IPS-15b (cell line): Measurements from ENCODE around the gene BRAF.
A peak's percentile ranks its signal among the peaks of the same experiment; 100 is the strongest.
"Not testable (repeated sequence)": the region's sequence is repeated elsewhere in the genome, so short reads cannot be mapped to it uniquely, and the experiment has no call there.

Experiments used
- H3K27me3 ChIP-seq: one replicate; pipeline ENCODE4 v1.6.1; 2013; ENCODE audit warnings: low read length; ENCODE audit not compliant: control insufficient read depth, insufficient read depth
- H3K36me3 ChIP-seq: one replicate; pipeline ENCODE4 v1.6.1; 2013; ENCODE audit warnings: low read length; ENCODE audit not compliant: control insufficient read depth, insufficient read depth
- H3K4me1 ChIP-seq: one replicate; pipeline ENCODE4 v1.6.1; 2013; ENCODE audit warnings: mild to moderate bottlenecking, low read length; ENCODE audit not compliant: control insufficient read depth, insufficient read depth
- H3K4me3 ChIP-seq: one replicate; pipeline ENCODE4 v1.5.1; 2013; ENCODE audit warnings: low read depth, low read length
- H3K9ac ChIP-seq: one replicate; pipeline ENCODE4 v1.6.1; 2013; ENCODE audit warnings: low read depth, mild to moderate bottlenecking, low read length
- H3K9me3 ChIP-seq: one replicate; pipeline ENCODE4 v1.6.1; 2013; ENCODE audit warnings: mild to moderate bottlenecking, low read length; ENCODE audit not compliant: control insufficient read depth, insufficient read depth

Gene BRAF

DNA sequence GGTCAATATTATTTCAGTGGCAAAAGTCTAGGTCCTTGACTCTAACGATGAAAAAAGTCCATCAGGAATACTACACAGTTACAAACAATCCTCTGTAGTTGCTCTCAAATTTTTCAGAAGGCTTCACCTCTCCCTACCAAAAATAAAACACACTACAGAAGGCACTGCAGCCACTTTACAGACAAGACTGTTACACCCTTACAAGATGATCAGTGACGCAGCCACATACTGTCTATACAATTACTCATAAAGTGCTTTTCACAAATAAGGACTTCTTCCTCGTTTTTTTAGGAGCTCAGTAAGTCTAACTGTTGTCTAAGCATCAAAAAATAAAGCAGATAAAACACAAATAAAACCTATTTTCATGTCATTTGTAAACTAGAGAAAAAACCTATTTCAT lies 201.2 kb downstream of the BRAF start:
- H3K27me3 ChIP-seq: no peaks in the 10 kb centered on the region
- H3K4me3 ChIP-seq: no peak overlapping the region
- H3K36me3 ChIP-seq: no peaks in the 10 kb centered on the region
- H3K9ac ChIP-seq: no peak overlapping the region
- no peaks in the 10 kb centered on the region for H3K4me1 ChIP-seq
- no peaks in the 10 kb centered on the region for H3K9me3 ChIP-seq

DNA sequence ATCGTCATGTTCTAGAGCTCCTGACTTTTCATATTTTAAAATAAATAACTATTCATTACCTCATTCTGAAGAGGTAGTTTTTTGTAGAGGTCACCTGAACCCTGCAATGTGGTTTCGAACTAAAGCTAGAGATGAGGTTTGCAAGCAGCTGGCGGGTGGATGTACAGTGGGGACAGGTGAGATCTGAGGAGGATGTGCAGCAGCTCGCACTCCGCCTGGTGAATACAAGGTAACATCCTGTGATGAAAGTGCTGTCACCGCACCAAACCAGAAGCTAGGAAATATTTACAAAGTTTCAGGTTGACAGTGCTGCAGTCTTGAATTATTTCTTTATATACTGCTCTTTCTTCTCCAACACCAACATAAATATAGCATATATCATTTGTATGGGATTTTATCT lies 201.7 kb downstream of the BRAF start:
- H3K9me3 ChIP-seq: no peaks in the 10 kb centered on the region
- no peaks in the 10 kb centered on the region for H3K4me1 ChIP-seq
- H3K9ac ChIP-seq: no peak overlapping the region
- no peak overlapping the region for H3K4me3 ChIP-seq
- H3K36me3 ChIP-seq: no peaks in the 10 kb centered on the region
- no peaks in the 10 kb centered on the region for H3K27me3 ChIP-seq

DNA sequence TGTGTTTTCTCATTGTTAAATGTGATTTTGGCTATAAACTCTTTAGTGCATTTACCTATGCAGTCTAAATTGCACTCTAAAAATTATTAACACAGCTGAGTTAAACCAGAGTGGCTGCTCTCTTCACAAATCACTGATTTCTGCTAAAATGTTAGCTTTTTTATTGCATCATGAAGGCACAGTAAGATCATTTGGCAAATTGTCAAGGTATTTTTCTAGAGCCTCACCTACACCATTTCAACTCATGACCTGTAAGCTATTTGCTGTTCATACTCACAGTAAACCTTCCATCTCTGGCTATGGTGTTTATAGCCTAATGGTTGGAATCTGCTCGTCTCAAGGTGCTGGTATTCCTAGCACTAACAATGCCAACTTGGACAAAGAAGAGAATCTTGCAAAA lies 202.5 kb downstream of the BRAF start:
- Histone ChIP-seq H3K36me3 (no peaks in the 10 kb centered on the region), H3K9ac (no peak overlapping the region), H3K27me3 (no peaks in the 10 kb centered on the region), H3K4me3 (no peak overlapping the region), H3K4me1 (no peaks in the 10 kb centered on the region), H3K9me3 (no peaks in the 10 kb centered on the region)

DNA sequence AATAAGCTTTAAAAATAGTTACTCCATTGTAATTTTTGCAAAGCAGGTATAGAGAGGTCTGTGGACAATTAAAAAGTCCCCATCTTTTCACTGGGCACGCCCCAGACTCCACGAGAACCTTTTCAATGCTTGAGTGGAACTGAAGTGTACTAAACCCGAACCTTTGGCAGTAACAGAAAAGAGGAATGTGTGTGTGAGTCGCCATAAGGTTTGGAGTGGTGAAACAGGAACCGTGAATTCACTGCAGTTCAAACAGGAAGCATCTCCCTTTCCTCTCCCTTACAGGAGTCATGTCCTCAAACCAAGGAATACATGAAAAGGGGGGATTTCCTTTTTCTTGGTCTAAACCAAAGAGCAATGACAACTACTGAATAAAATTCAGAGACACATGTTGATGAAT lies 205.0 kb downstream of the BRAF start:
- no peaks in the 10 kb centered on the region for H3K9me3 ChIP-seq

DNA sequence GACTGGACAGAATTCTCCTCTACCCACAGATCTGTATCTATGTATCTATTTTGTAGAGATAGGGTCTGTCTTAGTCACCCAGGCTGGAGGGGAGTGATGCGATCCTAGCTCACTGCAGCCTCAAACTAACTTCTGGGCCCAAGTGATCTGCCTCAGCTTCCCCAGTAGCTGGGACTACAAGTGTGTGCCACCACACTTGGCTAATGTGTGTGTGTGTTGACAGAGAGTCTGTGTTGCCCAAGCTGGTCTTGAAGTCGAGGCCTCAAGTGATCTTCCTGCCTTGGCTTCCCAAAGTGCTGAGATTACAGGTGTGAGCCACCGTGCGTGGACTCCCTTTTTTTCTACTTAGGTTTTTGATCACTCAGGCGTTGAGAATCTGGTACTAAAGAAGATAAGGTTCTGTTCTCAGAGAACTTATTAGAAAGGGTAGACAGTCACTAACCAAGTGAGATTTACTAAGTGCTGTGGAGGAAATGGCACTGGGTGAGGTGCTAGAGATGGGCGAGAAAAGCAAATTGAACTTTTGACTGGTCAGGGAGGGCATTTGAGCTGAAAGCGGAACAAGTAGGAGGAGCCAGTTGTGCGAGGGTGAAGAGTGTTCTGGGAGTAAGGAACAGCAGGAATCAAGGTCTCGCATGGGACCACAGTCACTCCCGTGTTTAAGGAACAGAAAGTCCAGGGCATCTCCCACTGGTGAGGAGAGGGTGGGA lies 210.2 kb downstream of the BRAF start:
- no peaks in the 10 kb centered on the region for H3K27me3 ChIP-seq
- H3K9ac ChIP-seq: no peak overlapping the region
- H3K36me3 ChIP-seq: no peaks in the 10 kb centered on the region
- H3K4me1 ChIP-seq: no peaks in the 10 kb centered on the region
- no peak overlapping the region for H3K4me3 ChIP-seq
- H3K9me3 ChIP-seq: no peaks in the 10 kb centered on the region

More for the DNA sequence above, 205.0 kb downstream of the BRAF start:
- no peaks in the 10 kb centered on the region for H3K27me3 ChIP-seq
- no peak overlapping the region for H3K4me3 ChIP-seq
- H3K9ac ChIP-seq: no peak overlapping the region
- H3K36me3 ChIP-seq: no peaks in the 10 kb centered on the region
- H3K4me1 ChIP-seq: no peaks in the 10 kb centered on the region

DNA sequence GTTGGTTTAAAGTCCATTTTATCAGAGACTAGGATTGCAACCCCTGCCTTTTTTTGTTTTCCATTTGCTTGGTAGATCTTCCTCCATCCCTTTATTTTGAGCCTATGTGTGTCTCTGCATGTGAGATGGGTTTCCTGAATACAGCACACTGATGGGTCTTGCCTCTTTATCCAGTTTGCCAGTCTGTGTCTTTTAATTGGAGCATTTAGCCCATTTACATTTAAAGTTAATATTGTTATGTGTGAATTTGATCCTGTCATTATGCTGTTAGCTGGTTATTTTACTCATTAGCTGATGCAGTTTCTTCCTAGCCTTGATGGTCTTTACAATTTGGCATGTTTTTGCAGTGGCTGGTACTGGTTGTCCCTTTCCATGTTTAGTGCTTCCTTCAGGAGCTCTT lies 212.3 kb downstream of the BRAF start:
- not testable (repeated sequence) for H3K27me3 ChIP-seq, H3K4me3 ChIP-seq, H3K9ac ChIP-seq, H3K36me3 ChIP-seq, H3K4me1 ChIP-seq, H3K9me3 ChIP-seq

DNA sequence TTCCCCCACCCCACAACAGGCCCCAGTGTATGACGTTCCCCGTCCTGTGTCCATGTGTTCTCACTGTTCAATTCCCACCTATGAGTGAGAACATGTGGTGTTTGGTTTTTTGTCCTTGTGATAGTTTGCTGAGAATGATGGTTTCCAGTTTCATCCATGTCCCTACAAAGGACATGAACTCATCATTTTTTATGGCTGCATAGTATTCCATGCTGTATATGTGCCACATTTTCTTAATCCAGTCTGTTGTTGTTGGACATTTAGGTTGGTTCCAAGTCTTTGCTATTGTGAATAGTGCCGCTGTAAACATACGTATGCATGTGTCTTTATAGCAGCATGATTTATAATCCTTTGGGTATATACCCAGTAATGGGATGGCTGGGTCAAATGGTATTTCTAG lies 216.0 kb downstream of the BRAF start:
- not testable (repeated sequence) for H3K9ac ChIP-seq, H3K4me3 ChIP-seq, H3K27me3 ChIP-seq, H3K9me3 ChIP-seq, H3K36me3 ChIP-seq, H3K4me1 ChIP-seq

DNA sequence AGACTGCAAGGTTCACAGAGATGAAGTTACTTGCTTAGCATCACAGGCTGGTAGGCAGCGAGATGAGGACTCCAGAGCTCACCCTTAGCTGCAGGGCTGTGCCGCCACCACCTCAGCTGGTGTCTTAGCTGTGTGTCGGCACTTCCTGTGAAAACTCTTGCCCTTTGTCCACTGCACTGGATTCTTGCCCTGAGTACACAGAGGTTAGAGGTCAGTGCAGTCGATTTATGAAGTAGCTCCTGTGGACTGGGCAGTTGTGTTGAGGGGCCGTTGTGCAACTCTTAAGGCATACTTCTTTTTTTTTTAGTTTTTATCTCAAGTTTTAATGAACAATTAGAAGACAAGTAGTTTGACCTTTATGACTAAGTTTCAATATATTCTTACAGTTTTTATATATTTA lies 217.6 kb downstream of the BRAF start:
- no peaks in the 10 kb centered on the region for H3K4me1 ChIP-seq
- H3K36me3 ChIP-seq: peaks cover 6% of the 10 kb centered on the region
- H3K9ac ChIP-seq: no peak overlapping the region
- no peak overlapping the region for H3K4me3 ChIP-seq
- H3K27me3 ChIP-seq: no peaks in the 10 kb centered on the region
- H3K9me3 ChIP-seq: no peaks in the 10 kb centered on the region

DNA sequence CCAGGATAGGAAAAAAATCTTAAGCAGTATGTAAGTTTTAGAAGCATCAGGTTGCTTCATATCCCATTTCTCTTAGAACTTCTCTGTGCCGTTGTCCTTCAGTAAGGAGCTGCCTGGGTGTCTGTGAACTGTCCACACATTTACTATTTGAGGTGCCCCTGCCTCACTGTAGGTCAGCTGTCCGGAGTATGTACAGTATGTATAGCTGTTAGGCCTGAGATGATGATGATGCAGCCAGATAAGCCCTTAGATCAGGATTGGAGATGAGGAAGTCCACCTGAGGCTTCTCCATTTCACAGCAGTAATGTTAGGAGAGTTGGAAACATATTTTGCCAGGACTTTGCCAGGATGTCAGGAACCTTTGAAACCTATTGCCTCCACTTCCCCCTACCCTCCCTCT lies 220.5 kb downstream of the BRAF start:
- Histone ChIP-seq H3K9ac (no peak overlapping the region), H3K4me3 (no peak overlapping the region), H3K9me3 (no peaks in the 10 kb centered on the region), H3K27me3 (no peaks in the 10 kb centered on the region), H3K4me1 (no peaks in the 10 kb centered on the region), H3K36me3 (peaks cover 6% of the 10 kb centered on the region)

DNA sequence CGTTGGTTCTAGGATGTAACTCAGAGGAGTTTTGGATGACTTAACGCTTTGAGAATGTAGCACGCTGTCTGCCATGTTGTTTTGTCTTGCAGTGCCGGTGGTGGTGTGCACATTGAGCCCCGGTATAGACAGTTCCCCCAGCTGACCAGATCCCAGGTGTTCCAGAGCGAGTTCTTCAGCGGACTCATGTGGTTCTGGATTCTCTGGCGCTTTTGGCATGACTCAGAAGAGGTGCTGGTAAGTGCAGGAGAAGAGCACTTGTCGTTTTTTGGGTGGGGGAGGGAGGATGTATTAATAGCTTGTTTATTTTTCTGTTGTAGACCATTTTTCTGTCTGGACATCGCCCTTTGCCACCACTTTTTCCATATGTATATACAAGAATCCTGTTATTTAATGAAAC lies 222.0 kb downstream of the BRAF start:
- peaks cover 6% of the 10 kb centered on the region for H3K36me3 ChIP-seq
- no peaks in the 10 kb centered on the region for H3K4me1 ChIP-seq
- H3K9ac ChIP-seq: no peak overlapping the region
- H3K9me3 ChIP-seq: no peaks in the 10 kb centered on the region
- H3K27me3 ChIP-seq: no peaks in the 10 kb centered on the region
- H3K4me3 ChIP-seq: no peak overlapping the region

DNA sequence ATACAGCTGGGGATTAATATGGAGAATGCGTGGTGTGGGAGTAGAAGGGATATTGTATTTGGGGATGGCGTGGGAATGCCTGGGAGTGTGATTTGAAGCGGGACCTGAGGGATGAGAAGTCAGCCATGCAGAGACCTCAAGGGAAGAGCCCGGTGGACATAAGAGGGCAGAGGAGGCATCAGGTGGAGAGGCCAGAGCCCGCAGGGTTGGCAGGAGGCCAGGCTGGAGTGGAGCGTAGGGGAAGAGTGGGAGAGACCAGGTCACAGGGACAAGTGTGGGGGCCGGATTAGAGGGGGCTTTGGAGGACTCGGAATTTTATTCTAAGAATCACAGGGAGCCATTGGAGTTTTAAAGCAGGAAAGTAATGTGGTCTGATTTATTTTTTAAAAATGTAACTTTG lies 226.3 kb downstream of the BRAF start:
- H3K4me1 ChIP-seq: no peaks in the 10 kb centered on the region
- no peaks in the 10 kb centered on the region for H3K36me3 ChIP-seq
- no peak overlapping the region for H3K4me3 ChIP-seq
- H3K27me3 ChIP-seq: no peaks in the 10 kb centered on the region
- no peaks in the 10 kb centered on the region for H3K9me3 ChIP-seq
- no peak overlapping the region for H3K9ac ChIP-seq

DNA sequence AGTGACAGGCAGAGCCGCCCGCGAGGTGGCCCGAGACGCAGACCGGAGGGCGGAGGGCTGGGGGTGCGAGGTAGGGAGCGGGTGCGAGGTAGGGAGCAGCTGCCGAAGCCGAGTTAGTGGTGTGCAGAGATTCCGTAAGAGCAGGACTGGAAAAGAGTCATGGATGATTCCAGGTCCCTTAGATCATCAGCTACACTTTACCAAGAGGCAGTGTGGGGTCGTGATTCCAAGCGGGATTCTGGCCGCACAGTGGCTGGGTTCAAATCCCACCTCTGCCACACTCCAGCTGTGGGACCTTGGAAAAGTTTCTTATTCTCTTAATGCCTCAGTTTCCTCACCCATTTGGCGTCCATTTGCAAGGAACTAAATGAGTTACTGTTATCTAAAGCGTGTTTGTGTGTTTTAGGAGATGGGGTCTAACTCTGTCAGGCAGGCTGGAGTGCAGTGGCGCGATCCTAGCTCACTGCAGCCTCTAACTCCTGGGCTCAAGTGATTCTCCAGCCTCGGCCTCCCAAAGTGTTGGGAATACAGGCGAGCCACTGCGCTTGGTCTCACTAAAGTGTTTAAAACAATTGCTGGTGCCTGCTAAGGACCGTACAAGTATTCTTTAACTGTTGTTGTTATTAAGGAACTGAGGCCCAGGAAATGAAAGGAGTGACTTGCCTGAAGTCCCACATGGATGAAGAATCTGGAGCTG lies 227.1 kb downstream of the BRAF start:
- Histone ChIP-seq H3K27me3 (no peaks in the 10 kb centered on the region), H3K9ac (peak overlapping the region; percentile 51), H3K9me3 (no peaks in the 10 kb centered on the region), H3K4me1 (no peaks in the 10 kb centered on the region), H3K4me3 (peak overlapping the region; percentile 88), H3K36me3 (no peaks in the 10 kb centered on the region)
